DOHH2 (cell line): Measurements from ENCODE around the gene ODF2.

Experiments
- CTCF ChIP-seq: fragments of 200-600 bp; sonication (generic); IDR thresholded peaks from one replicate; pipeline ENCODE4 v1.5.1; 2014; ENCODE audit warnings: antibody characterized with exemption, mild to moderate bottlenecking, low read depth, low read length; ENCODE audit not compliant: poor library complexity, severe bottlenecking
- EZH2phosphoT487 ChIP-seq: fragments of 200-600 bp; sonication (generic); IDR thresholded peaks from 2 replicates; pipeline ENCODE4 v1.6.1; 2017; ENCODE audit warnings: borderline replicate concordance, mild to moderate bottlenecking, antibody characterized with exemption, low read length, moderate library complexity, mixed read lengths

- TF ChIP-seq CTCF (no peak), EZH2phosphoT487 (no peak)
Measured at GRCh38 chr9:128473104-128473503, 17.3 kb downstream of the ODF2 start.
